DND-41 (cell line): ENCODE data around the gene SHROOM1.
"Not testable (repeated sequence)": the region's sequence is repeated elsewhere in the genome, so short reads cannot be mapped to it uniquely, and the experiment has no call there.

Source experiments
- EZH2 ChIP-seq: IDR thresholded peaks from 3 replicates; pipeline ENCODE4 v1.6.1; 2012; ENCODE audit warnings: borderline replicate concordance, low read depth, mild to moderate bottlenecking, moderate library complexity, low read length, inconsistent platforms; ENCODE audit not compliant: severe bottlenecking
- TF ChIP-seq, protein P1 (sequence below): IDR thresholded peaks from 2 replicates; pipeline ENCODE4 v1.5.1; 2012; ENCODE audit warnings: borderline replicate concordance, low read length, moderate library complexity, mild to moderate bottlenecking; ENCODE audit not compliant: poor library complexity, severe bottlenecking; ENCODE audit errors: extremely low read depth

DNA sequence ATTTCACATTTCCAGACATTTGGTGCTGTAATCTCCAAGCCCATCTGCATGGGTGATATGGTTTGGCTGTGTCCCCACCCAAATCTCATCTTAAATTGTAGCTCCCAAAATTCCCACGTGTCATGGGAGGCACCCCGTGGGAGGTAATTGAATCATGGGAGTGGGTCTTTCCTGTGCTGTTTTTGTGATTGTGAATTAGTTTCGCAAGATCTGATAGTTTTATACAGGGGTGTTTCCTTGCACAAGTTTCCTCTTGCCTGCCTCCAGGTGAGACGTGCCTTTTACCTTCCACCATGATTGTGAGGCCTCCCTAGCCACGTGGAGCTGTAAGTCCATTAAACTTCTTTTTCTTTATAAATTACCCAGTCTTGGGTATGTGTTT lies 27.8 kb downstream of the SHROOM1 start:
- TF ChIP-seq, protein P1, sequence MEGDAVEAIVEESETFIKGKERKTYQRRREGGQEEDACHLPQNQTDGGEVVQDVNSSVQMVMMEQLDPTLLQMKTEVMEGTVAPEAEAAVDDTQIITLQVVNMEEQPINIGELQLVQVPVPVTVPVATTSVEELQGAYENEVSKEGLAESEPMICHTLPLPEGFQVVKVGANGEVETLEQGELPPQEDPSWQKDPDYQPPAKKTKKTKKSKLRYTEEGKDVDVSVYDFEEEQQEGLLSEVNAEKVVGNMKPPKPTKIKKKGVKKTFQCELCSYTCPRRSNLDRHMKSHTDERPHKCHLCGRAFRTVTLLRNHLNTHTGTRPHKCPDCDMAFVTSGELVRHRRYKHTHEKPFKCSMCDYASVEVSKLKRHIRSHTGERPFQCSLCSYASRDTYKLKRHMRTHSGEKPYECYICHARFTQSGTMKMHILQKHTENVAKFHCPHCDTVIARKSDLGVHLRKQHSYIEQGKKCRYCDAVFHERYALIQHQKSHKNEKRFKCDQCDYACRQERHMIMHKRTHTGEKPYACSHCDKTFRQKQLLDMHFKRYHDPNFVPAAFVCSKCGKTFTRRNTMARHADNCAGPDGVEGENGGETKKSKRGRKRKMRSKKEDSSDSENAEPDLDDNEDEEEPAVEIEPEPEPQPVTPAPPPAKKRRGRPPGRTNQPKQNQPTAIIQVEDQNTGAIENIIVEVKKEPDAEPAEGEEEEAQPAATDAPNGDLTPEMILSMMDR, result not testable (repeated sequence)
- not testable (repeated sequence) for TF ChIP-seq EZH2
